ENCODE results near the gene DDR2. TPM values are rescaled to one million over a fixed set of nuclear protein-coding genes. Genes with fewer than 3 reads are reported as not detected.

DDR2 gene
- total RNA-seq, 1 donor from 2014 or later: 0.33 TPM

- TF ChIP-seq CTCF (IDR thresholded peaks at IDR 0.05; ENCODE audit: unreplicated experiment): no peak
- Mint-ChIP-seq H3K36me3 (ENCODE audit: low read depth, unreplicated experiment) (peaks cover 4% of the 10 kb centered on the region), H3K4me3 (ENCODE audit: unreplicated experiment) (no peak overlapping the region), H3K4me1 (ENCODE audit: unreplicated experiment) (peaks cover 9% of the 10 kb centered on the region), H3K27me3 (ENCODE audit: unreplicated experiment) (peaks cover 7% of the 10 kb centered on the region), H3K9me3 (ENCODE audit: unreplicated experiment) (no peaks in the 10 kb centered on the region), H3K27ac (ENCODE audit: unreplicated experiment) (no peak overlapping the region)
- no peak for DNase-seq (ENCODE audit: low spot score)
These were observed 120.9 kb downstream of the DDR2 start for GRCh38 chr1:162753001-162753658.

GRCh38 chr1:162753998-162754585, 121.8 kb downstream of the DDR2 start:
- no peak overlapping the region for H3K27ac Mint-ChIP-seq (ENCODE audit: unreplicated experiment)
- peaks cover 7% of the 10 kb centered on the region for H3K27me3 Mint-ChIP-seq (ENCODE audit: unreplicated experiment)
- no peak for DNase-seq (ENCODE audit: low spot score)
- H3K4me3 Mint-ChIP-seq (ENCODE audit: unreplicated experiment): no peak overlapping the region
- no peak for TF ChIP-seq CTCF (IDR thresholded peaks at IDR 0.05; ENCODE audit: unreplicated experiment)
- no peaks in the 10 kb centered on the region for H3K9me3 Mint-ChIP-seq (ENCODE audit: unreplicated experiment)
- peaks cover 9% of the 10 kb centered on the region for H3K4me1 Mint-ChIP-seq (ENCODE audit: unreplicated experiment)
- peaks cover 4% of the 10 kb centered on the region for H3K36me3 Mint-ChIP-seq (ENCODE audit: low read depth, unreplicated experiment)

GRCh38 chr1:162755306-162755705, 123.0 kb downstream of the DDR2 start:
- TF ChIP-seq CTCF (IDR thresholded peaks at IDR 0.05; ENCODE audit: unreplicated experiment): no peak

GRCh38 chr1:162756523-162756922, 124.3 kb downstream of the DDR2 start:
- no peak overlapping the region for H3K4me3 Mint-ChIP-seq (ENCODE audit: unreplicated experiment)
- DNase-seq (ENCODE audit: low spot score): no peak
- H3K27ac Mint-ChIP-seq (ENCODE audit: unreplicated experiment): no peak overlapping the region
- peaks cover 9% of the 10 kb centered on the region for H3K4me1 Mint-ChIP-seq (ENCODE audit: unreplicated experiment)
- no peak for TF ChIP-seq CTCF (IDR thresholded peaks at IDR 0.05; ENCODE audit: unreplicated experiment)
- H3K27me3 Mint-ChIP-seq (ENCODE audit: unreplicated experiment): peaks cover 7% of the 10 kb centered on the region
- H3K9me3 Mint-ChIP-seq (ENCODE audit: unreplicated experiment): no peaks in the 10 kb centered on the region
- H3K36me3 Mint-ChIP-seq (ENCODE audit: low read depth, unreplicated experiment): peaks cover 4% of the 10 kb centered on the region

More at GRCh38 chr1:162755306-162755705, 123.0 kb downstream of the DDR2 start:
- peaks cover 7% of the 10 kb centered on the region for H3K27me3 Mint-ChIP-seq (ENCODE audit: unreplicated experiment)
- H3K27ac Mint-ChIP-seq (ENCODE audit: unreplicated experiment): no peak overlapping the region
- H3K4me3 Mint-ChIP-seq (ENCODE audit: unreplicated experiment): no peak overlapping the region
- no peak for DNase-seq (ENCODE audit: low spot score)
- H3K36me3 Mint-ChIP-seq (ENCODE audit: low read depth, unreplicated experiment): peaks cover 4% of the 10 kb centered on the region
- peaks cover 9% of the 10 kb centered on the region for H3K4me1 Mint-ChIP-seq (ENCODE audit: unreplicated experiment)
- H3K9me3 Mint-ChIP-seq (ENCODE audit: unreplicated experiment): no peaks in the 10 kb centered on the region

- Mint-ChIP-seq H3K27me3 (ENCODE audit: unreplicated experiment) (peaks cover 5% of the 10 kb centered on the region), H3K27ac (ENCODE audit: unreplicated experiment) (no peak overlapping the region)
These were observed 125.2 kb downstream of the DDR2 start for GRCh38 chr1:162757476-162757875.

More at GRCh38 chr1:162757476-162757875, 125.2 kb downstream of the DDR2 start:
- Mint-ChIP-seq H3K4me1 (ENCODE audit: unreplicated experiment) (peaks cover 5% of the 10 kb centered on the region), H3K4me3 (ENCODE audit: unreplicated experiment) (no peak overlapping the region), H3K36me3 (ENCODE audit: low read depth, unreplicated experiment) (peaks cover 4% of the 10 kb centered on the region), H3K9me3 (ENCODE audit: unreplicated experiment) (no peaks in the 10 kb centered on the region)
- no peak for TF ChIP-seq CTCF (IDR thresholded peaks at IDR 0.05; ENCODE audit: unreplicated experiment)
- no peak for DNase-seq (ENCODE audit: low spot score)
